A549 (cell line): ENCODE measurements around the gene IFITM5. TPM values are rescaled to one million over a fixed set of nuclear protein-coding genes. Genes with fewer than 3 reads are reported as not detected.

Experiments used
- ATAC-seq, 2 experiments: fragments of 200-7000 bp in 1 of 2; fragments of >200 bp in 1 of 2; cut with Nextera tagmentation in 1 of 2; cut with Tn5 transposase in 1 of 2; 3 replicates each; pipeline versions ENCODE4 v1.8.0 to v1.9.1; 2018 to 2020; ENCODE audit warnings: mild to moderate bottlenecking in 1 of 2, moderate library complexity in 1 of 2
- CTCF ChIA-PET: fragments of 300-600 bp; sonication (Branson Sonifier 250); formaldehyde crosslinking; extraction: SDS; loops from one replicate; lab custom pipeline; 2021; ENCODE audit warnings: antibody characterized with exemption, inconsistent platforms; lab: Yijun Ruan, JAX
- POLR2A ChIA-PET: fragments of 350-600 bp; formaldehyde crosslinking; extraction: SDS; loops from one replicate; lab custom pipeline; 2021; ENCODE audit warnings: antibody characterized with exemption, inconsistent platforms; lab: Yijun Ruan, JAX
- DNase-seq, 2 experiments: peaks; one replicate each; pipeline versions ENCODE4 v3.0.0 to v3.0.0-alpha.2; 2011 to 2016; ENCODE audit warnings: low read depth in 1 of 2, low spot score in 1 of 2
- FAIRE-seq: peaks from 2 replicates; lab custom pipeline; 2011; peaks lifted over from hg19 to GRCh38; lab: Jason Lieb, UNC
- H3K27ac ChIP-seq, 2 experiments: fragments of >200 bp; sonication (Bioruptor Twin); formaldehyde crosslinking; 3 replicates each; pipeline ENCODE4 v1.5.1; 2016 to 2017
- H3K4me1 ChIP-seq: fragments of >200 bp; sonication (Bioruptor Twin); formaldehyde crosslinking; 3 replicates; pipeline ENCODE4 v1.6.1; 2016
- H3K4me2 ChIP-seq: fragments of >200 bp; sonication (Bioruptor Twin); formaldehyde crosslinking; 3 replicates; pipeline ENCODE4 v1.6.1; 2016
- H3K4me3 ChIP-seq: fragments of >200 bp; sonication (Bioruptor Twin); formaldehyde crosslinking; 3 replicates; pipeline ENCODE4 v1.5.1; 2016
- H3K9me3 ChIP-seq: fragments of >200 bp; sonication (Bioruptor Twin); formaldehyde crosslinking; 3 replicates; pipeline ENCODE4 v1.6.1; 2016
- BCL3 ChIP-seq: fragments of >200 bp; sonication (Bioruptor Twin); formaldehyde crosslinking; IDR thresholded peaks from 3 replicates; pipeline ENCODE4 v1.6.1; 2016
- CBX8 ChIP-seq: fragments of 200-600 bp; sonication (generic); IDR thresholded peaks from 2 replicates; pipeline ENCODE4 v1.6.1; 2016
- CHD4 ChIP-seq: fragments of 200-600 bp; sonication (generic); IDR thresholded peaks from 2 replicates; pipeline ENCODE4 v1.6.1; 2016; ENCODE audit warnings: antibody characterized with exemption, mild to moderate bottlenecking, borderline replicate concordance
- E2F6 ChIP-seq: IDR thresholded peaks from 2 replicates; pipeline ENCODE4 v1.6.1; 2012; ENCODE audit warnings: low read depth, borderline replicate concordance
- EHF ChIP-seq: fragments of 250-450 bp; sonication (Bioruptor Pico); IDR thresholded peaks from 2 replicates; pipeline ENCODE4 v1.5.0; 2020; ENCODE audit warnings: mild to moderate bottlenecking
- EP300 ChIP-seq, 2 experiments: fragments of >200 bp; sonication (Bioruptor Twin); formaldehyde crosslinking; IDR thresholded peaks; 2 replicates in 1 of 2; 3 replicates in 1 of 2; pipeline ENCODE4 v1.6.1; 2016 to 2017
- ESRRA ChIP-seq: fragments of 150-350 bp; IDR thresholded peaks from 2 replicates; pipeline ENCODE4 v1.6.1; 2014; ENCODE audit warnings: mild to moderate bottlenecking, low read length, borderline replicate concordance
- FOSB ChIP-seq: fragments of 250-450 bp; sonication (Bioruptor Pico); IDR thresholded peaks from 2 replicates; pipeline ENCODE4 v1.5.0; 2020; ENCODE audit warnings: mild to moderate bottlenecking, moderate library complexity
- HDAC2 ChIP-seq: fragments of 200-600 bp; sonication (generic); IDR thresholded peaks from 2 replicates; pipeline ENCODE4 v1.6.1; 2016
- HEYL ChIP-seq: fragments of 250-450 bp; sonication (Bioruptor Pico); IDR thresholded peaks from 2 replicates; pipeline ENCODE4 v1.8.0; 2021; ENCODE audit warnings: mild to moderate bottlenecking, moderate library complexity
- HMGXB4 ChIP-seq: fragments of 250-450 bp; sonication (Bioruptor Pico); IDR thresholded peaks from 2 replicates; pipeline ENCODE4 v1.5.0; 2021; ENCODE audit warnings: mild to moderate bottlenecking, moderate library complexity, borderline replicate concordance
- HOXA7 ChIP-seq: fragments of 250-450 bp; sonication (Bioruptor Pico); IDR thresholded peaks from 2 replicates; pipeline ENCODE4 v1.5.0; 2020; ENCODE audit warnings: mild to moderate bottlenecking, moderate library complexity
- HOXB5 ChIP-seq: fragments of 250-450 bp; sonication (Bioruptor Pico); IDR thresholded peaks from 2 replicates; pipeline ENCODE4 v1.5.0; 2020; ENCODE audit warnings: mild to moderate bottlenecking, moderate library complexity
- JUNB ChIP-seq: fragments of >200 bp; sonication (Bioruptor Twin); formaldehyde crosslinking; IDR thresholded peaks from 2 replicates; pipeline ENCODE4 v1.6.1; 2016
- KDM5A ChIP-seq: fragments of 200-600 bp; sonication (generic); IDR thresholded peaks from 2 replicates; pipeline ENCODE4 v1.6.1; 2016; ENCODE audit warnings: antibody characterized with exemption, mild to moderate bottlenecking
- NR3C1 ChIP-seq: fragments of >200 bp; sonication (Bioruptor Twin); formaldehyde crosslinking; IDR thresholded peaks from 3 replicates; pipeline ENCODE4 v1.6.1; 2017
- PBX3 ChIP-seq: IDR thresholded peaks from 2 replicates; pipeline ENCODE4 v1.6.1; 2012
- PHF8 ChIP-seq: fragments of 200-600 bp; sonication (generic); IDR thresholded peaks from 2 replicates; pipeline ENCODE4 v1.6.1; 2016; ENCODE audit warnings: low read depth, mild to moderate bottlenecking, antibody characterized with exemption, moderate library complexity, borderline replicate concordance
- RAD21 ChIP-seq, 2 experiments: fragments of >200 bp in 1 of 2; sonication (Bioruptor Twin) in 1 of 2; formaldehyde crosslinking in 1 of 2; IDR thresholded peaks in 1 of 2; conservative IDR thresholded peaks in 1 of 2; 2 replicates in 1 of 2; 3 replicates in 1 of 2; pipeline ENCODE4 v1.6.1; 2012 to 2018; ENCODE audit warnings: inconsistent platforms in 1 of 2
- RARB ChIP-seq: fragments of 250-450 bp; sonication (Bioruptor Pico); IDR thresholded peaks from 2 replicates; pipeline ENCODE4 v1.8.0; 2021; ENCODE audit warnings: mild to moderate bottlenecking, moderate library complexity
- REST ChIP-seq: fragments of 200-600 bp; sonication (generic); IDR thresholded peaks from 2 replicates; pipeline ENCODE4 v1.6.1; 2016; ENCODE audit warnings: antibody characterized with exemption, mild to moderate bottlenecking, moderate library complexity
- SMC3 ChIP-seq: fragments of >200 bp; sonication (Bioruptor Twin); formaldehyde crosslinking; IDR thresholded peaks from 3 replicates; pipeline ENCODE4 v1.6.1; 2018; ENCODE audit warnings: inconsistent platforms
- ZC3H11A ChIP-seq: fragments of 450-650 bp; IDR thresholded peaks from 2 replicates; pipeline ENCODE4 v1.6.1; 2014; ENCODE audit warnings: antibody characterized with exemption, mild to moderate bottlenecking
- ZSCAN20 ChIP-seq: fragments of 250-450 bp; sonication (Bioruptor Pico); IDR thresholded peaks from 2 replicates; pipeline ENCODE4 v1.8.0; 2022; ENCODE audit warnings: mild to moderate bottlenecking, moderate library complexity
- WGBS: methylation state at CpG from one replicate; pipeline ENCODE4 v1.1.6; 2017; ENCODE audit errors: missing lambda C conversion rate; 5-methylcytosine and 5-hydroxymethylcytosine counted together
- polyA plus RNA-seq, 4 experiments: library from polyadenylated mRNA; depleted of rRNA in 3 of 4; stranded (reverse); fragments of >200 nt; fragmentation: RNase III in 1 of 4; extraction: RNeasy Plus Mini Kit Qiagen cat#74134 plus additional on column Dnase treatment in 1 of 4; gene quantifications; 2 replicates in 3 of 4; 3 replicates in 1 of 4; pipeline ENCODE4 v1.2.3, GENCODE V29; 2011 to 2017

Gene IFITM5
- polyA plus RNA-seq, 2 of the 4 experiments (the other 2 are of a cell fraction), result not detected

- Histone ChIP-seq H3K4me3 (no peak overlapping the region), H3K4me2 (no peak overlapping the region), H3K9me3 (no peaks in the 10 kb centered on the region), H3K27ac (no peak overlapping the region), H3K4me1 (peaks cover 10% of the 10 kb centered on the region; the same call in 1 of the 3 replicates)
- TF ChIP-seq HDAC2 (no peak), PHF8 (no peak), JUNB (no peak), HEYL (CRISPR knock-in tag) (no peak), PBX3 (no peak), SMC3 (no peak), HMGXB4 (CRISPR knock-in tag) (no peak), RARB (CRISPR knock-in tag) (no peak), FOSB (CRISPR knock-in tag) (no peak), RAD21 (conservative IDR thresholded peaks at IDR 0.05 in 1 of 2, IDR thresholded peaks at IDR 0.05 in 1 of 2) (no peak), KDM5A (no peak), REST (no peak), HOXB5 (CRISPR knock-in tag) (no peak), E2F6 (no peak), EHF (no peak)
- ATAC-seq (no peak), FAIRE-seq (no peak), DNase-seq (no peak)
- POLR2A ChIA-PET, result no interaction called here
- CTCF ChIA-PET, result no interaction called here
- WGBS, result 81% methylated on average over 6 of the region's 8 CpGs
These were observed 13.5 kb downstream of the IFITM5 start for GRCh38 chr11:285894-286220.

GRCh38 chr11:285021-285893 is 14.1 kb downstream of the IFITM5 start:
- H3K4me2 ChIP-seq, result no peak overlapping the region
- H3K4me1 ChIP-seq, result peaks cover 13% of the 10 kb centered on the region; the same call in 1 of the 3 replicates
- TF ChIP-seq RARB (CRISPR knock-in tag) (no peak), CBX8 (no peak), HMGXB4 (CRISPR knock-in tag) (no peak), CHD4 (no peak), NR3C1 (no peak), ZSCAN20 (CRISPR knock-in tag) (no peak), ESRRA (no peak), BCL3 (no peak), HOXA7 (CRISPR knock-in tag) (no peak), ZC3H11A (no peak), EP300 (IDR thresholded peaks at IDR 0.05) (no peak)
- H3K27ac ChIP-seq, result no peak overlapping the region
- DNase-seq, result no peak
- H3K4me3 ChIP-seq, result no peak overlapping the region
- WGBS, result 71% methylated on average over 16 of the region's 29 CpGs
- no peak for FAIRE-seq
- ChIA-PET POLR2A (no interaction called here), CTCF (no interaction called here)
- no peaks in the 10 kb centered on the region for H3K9me3 ChIP-seq
- no peak for ATAC-seq
